Measurements from ENCODE around the gene SESTD1. TPM values are rescaled to one million over a fixed set of nuclear protein-coding genes. Genes with fewer than 3 reads are reported as not detected.
"Not testable (repeated sequence)": the region's sequence is repeated elsewhere in the genome, so short reads cannot be mapped to it uniquely, and the experiment has no call there.

SESTD1 gene
- total RNA-seq, 1 experiment from 2014 or later, result 15.0 TPM

- no peak for DNase-seq (ENCODE audit: low read depth)
Measured at GRCh38 chr2:179237209-179237946, 27.3 kb downstream of the SESTD1 start.

DNA sequence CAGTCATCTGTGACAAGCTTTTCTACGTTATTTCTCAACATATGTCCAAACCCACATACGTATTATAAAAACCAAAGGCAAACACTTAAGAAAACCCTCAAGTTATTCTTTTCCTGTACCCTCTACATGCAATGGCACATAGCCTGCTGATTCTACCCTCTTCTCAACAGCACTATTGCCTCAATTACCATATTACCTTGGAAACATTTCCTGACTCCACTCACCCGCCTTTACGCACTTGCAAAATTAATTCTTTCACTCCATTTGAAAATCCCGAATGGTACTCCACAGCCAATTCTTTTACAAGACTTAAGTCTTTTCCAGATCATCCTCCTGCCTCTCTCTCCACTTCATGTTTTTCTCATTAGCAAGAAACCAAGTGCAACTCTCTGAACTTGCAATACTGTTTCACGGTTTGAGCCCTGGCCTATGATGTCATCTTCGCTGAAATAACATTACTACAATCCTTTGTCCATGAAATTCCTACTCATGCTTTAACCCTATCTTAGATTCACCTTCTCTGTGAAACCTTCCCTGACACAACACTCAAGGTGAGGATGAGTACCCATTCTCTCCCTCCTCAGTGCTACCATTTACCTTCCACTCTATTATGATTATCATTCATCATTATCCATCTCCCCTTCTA is 29.0 kb downstream of the SESTD1 start:
- no peak for DNase-seq (ENCODE audit: low read depth)

- no peak for DNase-seq (ENCODE audit: low read depth)
Measured at GRCh38 chr2:179234658-179235240, 29.9 kb downstream of the SESTD1 start.

- DNase-seq (ENCODE audit: low read depth), result no peak
Measured at GRCh38 chr2:179233626-179234430, 30.8 kb downstream of the SESTD1 start.

- DNase-seq (ENCODE audit: low read depth), result no peak
Measured at GRCh38 chr2:179233083-179233490, 31.5 kb downstream of the SESTD1 start.

DNA sequence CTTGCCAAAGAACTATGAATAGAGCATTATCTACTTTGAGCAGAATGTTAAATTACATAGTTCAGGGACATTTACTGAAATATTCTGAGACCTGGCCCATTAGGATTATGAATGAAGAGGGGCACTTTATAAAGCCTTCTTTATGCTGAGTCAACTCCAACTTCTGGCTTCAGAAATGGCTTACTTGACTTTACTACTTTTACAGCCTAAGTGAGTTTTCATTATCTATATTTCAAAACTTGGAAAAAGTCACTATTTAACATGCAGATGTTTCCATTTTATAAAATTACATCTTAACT is 37.7 kb downstream of the SESTD1 start:
- no peak for DNase-seq (ENCODE audit: low read depth)

DNA sequence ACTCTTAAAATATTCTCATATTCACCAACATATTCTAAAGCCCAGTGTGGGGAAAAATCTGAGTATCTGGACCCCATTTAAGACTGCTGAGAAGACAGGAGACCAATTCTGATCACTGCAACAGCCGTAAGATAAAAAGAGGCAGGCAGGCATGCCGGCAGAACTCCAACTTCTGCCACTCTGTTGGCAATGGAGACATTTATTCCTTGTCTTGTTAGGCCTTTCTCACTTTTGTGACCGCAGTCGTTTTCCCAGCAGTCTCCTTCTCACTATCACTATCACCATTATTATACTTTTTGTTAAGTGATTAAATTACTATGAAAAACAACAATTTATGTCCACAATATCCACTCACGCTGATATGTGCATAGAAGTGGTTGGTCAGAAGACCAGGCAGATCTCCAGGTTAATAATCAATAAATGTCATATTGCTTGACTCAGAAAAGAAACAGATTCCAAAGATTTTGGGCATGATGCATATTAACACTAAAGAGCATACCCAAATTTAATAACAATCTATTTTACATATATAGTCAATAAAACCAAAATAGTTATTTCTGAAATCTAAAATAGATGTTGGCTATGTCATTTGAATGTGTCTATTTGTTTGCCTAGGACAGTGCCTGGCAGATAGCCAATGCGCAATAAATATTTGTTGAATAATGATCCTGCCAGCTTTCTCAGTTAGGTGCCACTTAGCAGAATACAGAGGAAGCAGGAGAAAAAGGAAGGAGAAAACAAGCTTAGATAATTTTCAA is 38.2 kb downstream of the SESTD1 start:
- no peak for DNase-seq (ENCODE audit: low read depth)

- no peak for DNase-seq (ENCODE audit: low read depth)
Measured at GRCh38 chr2:179224361-179224760, 40.3 kb downstream of the SESTD1 start.

DNA sequence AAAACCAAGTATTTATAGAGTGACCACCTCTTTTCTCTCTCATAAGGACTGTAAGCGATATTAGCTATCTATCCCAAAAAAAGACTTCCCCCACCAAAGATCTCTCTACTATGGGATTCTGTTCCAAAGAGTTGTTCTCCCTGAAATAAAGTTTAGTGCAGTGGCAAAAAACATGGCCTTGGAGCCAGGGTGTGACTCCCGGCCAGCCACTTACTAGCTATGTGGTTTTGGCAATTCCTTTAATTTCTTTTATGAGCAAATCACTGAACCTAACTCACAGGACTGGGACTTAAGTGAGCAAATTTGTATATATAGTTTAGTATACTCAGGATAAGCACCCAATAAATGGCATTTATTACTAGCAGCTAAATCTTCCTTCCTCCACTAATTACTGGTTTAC is 42.6 kb downstream of the SESTD1 start:
- no peak for DNase-seq (ENCODE audit: low read depth)

GRCh38 chr2:179218848-179219594 is 45.6 kb downstream of the SESTD1 start:
- peak; percentile 75 for DNase-seq (ENCODE audit: low read depth)

GRCh38 chr2:179214671-179215070 is 50.0 kb downstream of the SESTD1 start:
- not testable (repeated sequence) for DNase-seq (ENCODE audit: low read depth)

DNA sequence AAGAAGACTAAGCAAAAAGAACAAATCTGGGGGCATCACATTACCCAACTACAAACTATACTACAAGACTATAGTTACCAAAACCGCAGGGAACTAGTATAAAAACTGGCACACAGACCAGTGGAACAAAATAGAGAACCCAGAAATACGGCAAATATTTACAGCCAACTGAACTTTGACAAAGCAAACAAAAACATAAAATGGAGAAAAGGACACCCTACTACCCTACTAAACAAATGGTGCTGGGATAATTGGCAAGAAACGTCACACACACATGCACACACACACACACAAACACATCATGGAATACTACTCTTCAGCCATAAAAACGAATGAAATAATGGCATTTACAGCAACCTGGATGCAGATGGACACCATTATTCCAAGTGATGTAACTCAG is 53.3 kb downstream of the SESTD1 start:
- no peak for DNase-seq (ENCODE audit: low read depth)

GRCh38 chr2:179208277-179208676 is 56.4 kb downstream of the SESTD1 start:
- DNase-seq (ENCODE audit: low read depth), result not testable (repeated sequence)

GRCh38 chr2:179207047-179207446 is 57.6 kb downstream of the SESTD1 start:
- DNase-seq (ENCODE audit: low read depth), result no peak

DNA sequence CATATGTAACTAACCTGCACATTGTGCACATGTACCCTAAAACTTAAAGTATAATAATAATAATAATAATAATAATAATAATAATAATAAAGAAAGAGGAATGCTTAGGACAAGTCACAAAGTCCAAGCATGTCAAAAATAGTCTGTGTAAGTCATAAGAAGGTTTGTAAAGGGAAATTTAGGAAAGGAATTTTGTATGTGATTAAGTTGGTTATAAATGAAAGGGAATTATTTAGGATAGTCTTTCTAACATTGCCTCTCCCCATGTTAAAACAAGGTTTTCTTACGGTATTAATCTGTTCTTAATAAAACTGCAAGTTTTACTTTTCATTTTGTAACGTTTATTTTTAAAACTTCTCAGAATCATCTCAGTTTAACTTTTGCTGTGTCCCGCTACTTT is 62.8 kb downstream of the SESTD1 start:
- peak; percentile 19 for DNase-seq (ENCODE audit: low read depth)

GRCh38 chr2:179195926-179196590 is 68.6 kb downstream of the SESTD1 start:
- DNase-seq (ENCODE audit: low read depth), result not testable (repeated sequence)

DNA sequence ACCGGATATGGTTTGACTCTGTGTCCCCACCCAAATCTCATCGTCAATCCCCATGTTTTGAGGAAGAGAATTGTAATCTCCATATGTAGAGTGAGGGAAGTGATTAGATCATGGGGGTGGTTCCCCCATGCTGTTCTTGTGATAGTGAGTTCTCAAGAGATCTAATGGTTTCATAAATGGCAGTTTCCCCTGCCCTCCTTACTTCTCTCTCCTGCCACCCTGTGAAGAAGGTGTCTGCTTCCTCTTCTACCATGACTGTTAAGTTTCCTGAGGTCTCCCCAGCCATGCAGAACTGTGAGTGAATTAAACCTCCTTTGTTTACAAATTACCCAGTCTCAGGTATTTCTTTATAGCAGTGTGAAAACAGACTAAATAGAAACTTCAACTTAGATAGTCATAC is 69.5 kb downstream of the SESTD1 start:
- DNase-seq (ENCODE audit: low read depth), result no peak

DNA sequence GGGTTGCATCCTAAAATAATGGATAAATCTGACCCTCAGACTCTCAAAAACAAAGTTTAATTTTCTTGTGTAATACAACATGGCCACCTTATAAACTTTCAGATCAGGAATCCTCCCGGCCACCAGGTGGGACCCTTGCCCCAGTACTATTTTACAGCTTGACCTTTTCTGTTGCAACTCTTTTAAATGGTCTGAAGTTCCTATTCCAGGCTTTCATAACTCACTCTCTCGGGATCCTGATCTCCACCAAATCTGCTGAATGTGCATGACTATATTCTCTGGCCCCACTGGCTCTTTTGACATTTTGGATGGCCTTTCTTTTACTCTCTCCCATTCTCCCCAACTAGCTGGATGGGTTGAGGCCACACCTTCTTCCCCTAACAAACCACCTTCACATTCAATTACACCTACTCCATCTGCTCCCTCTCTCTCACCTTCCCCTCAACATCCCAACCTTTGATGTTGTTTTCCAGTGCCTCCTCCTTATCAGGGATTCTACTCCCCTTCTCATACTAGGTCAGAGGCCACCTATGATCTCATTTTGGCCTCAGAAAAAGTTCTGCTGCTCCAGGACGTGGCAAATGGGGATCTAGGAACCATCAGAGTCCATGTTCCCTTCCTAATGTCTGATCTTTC is 70.8 kb downstream of the SESTD1 start:
- no peak for DNase-seq (ENCODE audit: low read depth)

GRCh38 chr2:179191110-179191509 is 73.5 kb downstream of the SESTD1 start:
- no peak for DNase-seq (ENCODE audit: low read depth)

DNA sequence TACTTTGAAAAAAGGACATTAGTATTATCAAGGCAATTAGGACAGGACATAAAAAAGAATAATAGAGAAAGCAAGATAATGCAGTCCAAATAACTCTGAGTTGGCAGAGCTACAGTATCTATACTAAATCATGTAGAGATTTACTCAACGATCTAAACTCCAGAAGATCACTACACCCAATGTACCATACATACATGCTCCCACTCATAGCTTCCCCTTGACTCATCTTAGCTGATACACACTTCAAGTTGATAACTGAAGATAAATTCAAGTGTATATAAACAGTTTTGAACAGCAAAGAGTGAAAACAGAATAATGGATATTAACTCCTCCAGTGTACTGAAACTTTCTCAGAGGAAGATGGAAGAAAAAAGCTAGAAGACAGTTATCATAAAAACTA is 78.5 kb downstream of the SESTD1 start:
- DNase-seq (ENCODE audit: low read depth), result no peak
